HL-60 (cell line): Measurements from ENCODE around the gene IRF2.

ENCODE experiments used
- DNase-seq, 2 experiments: peaks; one replicate each; pipeline ENCODE4 v3.0.0-alpha.2; 2010 to 2020; ENCODE audit warnings: low read depth in 1 of 2, low spot score in 1 of 2
- H3K27ac ChIP-seq: fragments of 250-450 bp; sonication (Bioruptor Pico); replicated peaks from 2 replicates; pipeline ENCODE4 v1.5.1; 2020; ENCODE audit warnings: mild to moderate bottlenecking, moderate library complexity
- H3K27me3 ChIP-seq: fragments of 250-450 bp; sonication (Bioruptor Pico); 2 replicates; pipeline ENCODE4 v1.5.1; 2021; ENCODE audit warnings: mild to moderate bottlenecking, moderate library complexity; ENCODE audit not compliant: insufficient read depth, poor library complexity, severe bottlenecking
- H3K4me3 ChIP-seq: replicated peaks from 2 replicates; pipeline ENCODE4 v1.5.1; 2011; ENCODE audit warnings: mild to moderate bottlenecking, control low read depth, low read length; ENCODE audit not compliant: insufficient read depth
- GABPA ChIP-seq: IDR thresholded peaks from 2 replicates; pipeline ENCODE4 v1.6.1; 2012; ENCODE audit warnings: low read depth
- POLR2AphosphoS5 ChIP-seq: IDR thresholded peaks from 2 replicates; pipeline ENCODE4 v1.6.1; 2012; ENCODE audit warnings: low read depth
- SPI1 ChIP-seq: IDR thresholded peaks from 2 replicates; pipeline ENCODE4 v1.6.1; 2012; ENCODE audit warnings: low read depth, mild to moderate bottlenecking, borderline replicate concordance
- TF ChIP-seq, protein P1 (sequence below): IDR thresholded peaks from one replicate; pipeline ENCODE4 v1.5.1; 2011; ENCODE audit warnings: low read length, control low read depth, inconsistent platforms; ENCODE audit not compliant: insufficient read depth
- TF ChIP-seq, protein P2 (sequence below): IDR thresholded peaks from 2 replicates; pipeline ENCODE4 v1.6.1; 2012; ENCODE audit warnings: low read depth; ENCODE audit not compliant: insufficient replicate concordance

The IRF2 gene

DNA sequence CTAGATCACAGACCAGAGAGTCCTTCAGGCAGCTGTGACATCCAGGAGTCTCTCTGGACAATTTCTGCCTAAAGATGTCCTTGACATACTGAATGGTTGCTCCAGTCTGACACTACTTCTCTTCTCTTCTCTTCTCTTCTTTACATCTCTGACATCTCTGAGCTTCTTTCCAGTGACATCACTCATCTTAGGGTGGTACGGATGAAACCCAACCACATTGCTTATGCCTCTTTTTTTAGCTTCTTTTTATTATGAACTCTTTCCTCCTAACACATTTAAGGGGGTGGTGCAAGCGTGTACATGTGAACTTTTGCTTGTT is 39.4 kb upstream of the IRF2 start:
- Histone ChIP-seq H3K4me3 (no peak overlapping the region), H3K27ac (no peak overlapping the region), H3K27me3 (no peaks in the 10 kb centered on the region)
- TF ChIP-seq, protein P1, sequence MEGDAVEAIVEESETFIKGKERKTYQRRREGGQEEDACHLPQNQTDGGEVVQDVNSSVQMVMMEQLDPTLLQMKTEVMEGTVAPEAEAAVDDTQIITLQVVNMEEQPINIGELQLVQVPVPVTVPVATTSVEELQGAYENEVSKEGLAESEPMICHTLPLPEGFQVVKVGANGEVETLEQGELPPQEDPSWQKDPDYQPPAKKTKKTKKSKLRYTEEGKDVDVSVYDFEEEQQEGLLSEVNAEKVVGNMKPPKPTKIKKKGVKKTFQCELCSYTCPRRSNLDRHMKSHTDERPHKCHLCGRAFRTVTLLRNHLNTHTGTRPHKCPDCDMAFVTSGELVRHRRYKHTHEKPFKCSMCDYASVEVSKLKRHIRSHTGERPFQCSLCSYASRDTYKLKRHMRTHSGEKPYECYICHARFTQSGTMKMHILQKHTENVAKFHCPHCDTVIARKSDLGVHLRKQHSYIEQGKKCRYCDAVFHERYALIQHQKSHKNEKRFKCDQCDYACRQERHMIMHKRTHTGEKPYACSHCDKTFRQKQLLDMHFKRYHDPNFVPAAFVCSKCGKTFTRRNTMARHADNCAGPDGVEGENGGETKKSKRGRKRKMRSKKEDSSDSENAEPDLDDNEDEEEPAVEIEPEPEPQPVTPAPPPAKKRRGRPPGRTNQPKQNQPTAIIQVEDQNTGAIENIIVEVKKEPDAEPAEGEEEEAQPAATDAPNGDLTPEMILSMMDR: no peak
- TF ChIP-seq SPI1: no peak
- TF ChIP-seq, protein P2, sequence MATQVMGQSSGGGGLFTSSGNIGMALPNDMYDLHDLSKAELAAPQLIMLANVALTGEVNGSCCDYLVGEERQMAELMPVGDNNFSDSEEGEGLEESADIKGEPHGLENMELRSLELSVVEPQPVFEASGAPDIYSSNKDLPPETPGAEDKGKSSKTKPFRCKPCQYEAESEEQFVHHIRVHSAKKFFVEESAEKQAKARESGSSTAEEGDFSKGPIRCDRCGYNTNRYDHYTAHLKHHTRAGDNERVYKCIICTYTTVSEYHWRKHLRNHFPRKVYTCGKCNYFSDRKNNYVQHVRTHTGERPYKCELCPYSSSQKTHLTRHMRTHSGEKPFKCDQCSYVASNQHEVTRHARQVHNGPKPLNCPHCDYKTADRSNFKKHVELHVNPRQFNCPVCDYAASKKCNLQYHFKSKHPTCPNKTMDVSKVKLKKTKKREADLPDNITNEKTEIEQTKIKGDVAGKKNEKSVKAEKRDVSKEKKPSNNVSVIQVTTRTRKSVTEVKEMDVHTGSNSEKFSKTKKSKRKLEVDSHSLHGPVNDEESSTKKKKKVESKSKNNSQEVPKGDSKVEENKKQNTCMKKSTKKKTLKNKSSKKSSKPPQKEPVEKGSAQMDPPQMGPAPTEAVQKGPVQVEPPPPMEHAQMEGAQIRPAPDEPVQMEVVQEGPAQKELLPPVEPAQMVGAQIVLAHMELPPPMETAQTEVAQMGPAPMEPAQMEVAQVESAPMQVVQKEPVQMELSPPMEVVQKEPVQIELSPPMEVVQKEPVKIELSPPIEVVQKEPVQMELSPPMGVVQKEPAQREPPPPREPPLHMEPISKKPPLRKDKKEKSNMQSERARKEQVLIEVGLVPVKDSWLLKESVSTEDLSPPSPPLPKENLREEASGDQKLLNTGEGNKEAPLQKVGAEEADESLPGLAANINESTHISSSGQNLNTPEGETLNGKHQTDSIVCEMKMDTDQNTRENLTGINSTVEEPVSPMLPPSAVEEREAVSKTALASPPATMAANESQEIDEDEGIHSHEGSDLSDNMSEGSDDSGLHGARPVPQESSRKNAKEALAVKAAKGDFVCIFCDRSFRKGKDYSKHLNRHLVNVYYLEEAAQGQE: no peak
- no peak for TF ChIP-seq GABPA
- no peak for DNase-seq

DNA sequence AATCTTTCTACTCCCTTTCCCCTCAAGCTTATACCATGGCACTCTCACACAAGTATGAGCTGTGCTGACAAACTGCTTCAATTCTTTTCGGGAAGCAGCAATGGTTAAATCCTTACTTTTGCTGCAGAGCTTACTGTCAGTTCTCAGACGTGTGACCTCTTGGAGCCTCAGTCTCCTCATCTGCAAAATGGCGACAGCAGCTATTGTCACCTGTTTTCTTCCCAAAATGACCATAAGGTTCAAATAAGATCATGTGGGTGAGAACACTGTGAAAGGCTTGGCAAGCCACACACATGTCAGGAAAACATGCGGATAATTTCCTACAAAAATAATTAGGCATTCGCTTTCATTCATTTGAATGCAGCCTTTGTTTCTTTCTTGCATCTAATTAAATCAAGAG is 36.8 kb upstream of the IRF2 start:
- Histone ChIP-seq H3K27ac (no peak overlapping the region), H3K4me3 (no peak overlapping the region), H3K27me3 (no peaks in the 10 kb centered on the region)
- TF ChIP-seq, protein P2: no peak
- TF ChIP-seq POLR2AphosphoS5: no peak
- TF ChIP-seq SPI1: no peak
- TF ChIP-seq GABPA: no peak
- TF ChIP-seq, protein P1: no peak
- DNase-seq: no peak

DNA sequence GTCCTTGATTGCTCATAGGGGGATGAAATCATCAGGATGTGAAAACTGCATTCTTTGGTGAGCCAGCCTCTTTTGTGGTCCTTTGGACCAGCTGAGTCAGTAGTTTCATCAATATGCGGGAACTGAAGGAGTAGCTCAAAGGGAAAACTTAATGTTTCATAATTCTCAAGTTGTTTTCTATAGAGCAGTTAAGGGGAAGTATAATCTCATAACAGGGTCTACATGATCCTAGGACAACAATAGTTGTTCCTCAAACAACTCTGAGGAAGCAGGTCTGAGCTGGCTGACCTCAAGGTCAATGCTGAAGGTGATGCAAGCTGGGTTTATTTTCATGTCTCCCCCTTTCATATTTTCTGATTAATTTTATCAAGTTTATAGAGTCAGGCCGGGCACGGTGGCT is 36.1 kb upstream of the IRF2 start:
- TF ChIP-seq SPI1: no peak
- no peak for TF ChIP-seq POLR2AphosphoS5
- TF ChIP-seq, protein P1: no peak
- TF ChIP-seq, protein P2: no peak
- DNase-seq: peak; percentile 50 to 86
- H3K4me3 ChIP-seq: no peak overlapping the region
- H3K27ac ChIP-seq: no peak overlapping the region
- H3K27me3 ChIP-seq: no peaks in the 10 kb centered on the region
